ENCODE data around the gene APOE. TPM values are rescaled to one million over a fixed set of nuclear protein-coding genes. Genes with fewer than 3 reads are reported as not detected.

Gene APOE
- total and polyA plus RNA-seq, 9 of the 15 experiments (the other 6 are each of a cell fraction or from before 2014, with no cell fraction given), result 0.14 to 180 (median 58.1) TPM; not detected in 1

DNA sequence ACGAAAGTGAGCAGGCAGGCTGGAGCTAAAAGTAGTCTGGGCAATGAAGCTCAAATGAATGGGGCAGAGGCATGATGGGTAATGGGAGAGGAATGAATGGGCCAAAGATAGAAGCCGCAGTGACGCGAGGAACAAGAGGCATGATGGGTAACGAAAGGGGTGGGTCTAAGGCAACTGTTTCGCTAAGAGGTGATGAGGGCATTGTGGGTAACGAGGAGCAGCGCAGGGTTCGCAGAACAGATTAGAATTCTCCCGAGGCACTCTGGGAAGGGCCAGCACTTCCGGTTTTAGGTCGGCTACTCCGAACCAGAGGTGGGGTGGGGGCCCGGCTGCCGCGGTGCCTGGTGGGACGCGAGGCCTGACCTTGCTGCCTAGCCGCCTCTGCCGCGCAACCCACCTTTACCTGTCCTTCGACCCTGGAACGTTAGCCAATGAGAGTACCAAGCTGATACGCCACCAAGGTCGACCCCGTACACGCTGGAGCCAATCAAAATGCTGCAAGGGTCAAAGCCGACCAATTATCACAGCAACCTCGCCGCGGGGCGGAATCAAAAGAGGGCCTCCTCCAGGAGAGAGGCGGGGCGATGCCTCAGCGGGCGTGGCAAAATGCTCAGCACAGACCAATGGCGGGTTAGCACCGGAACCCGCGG, 15.1 kb upstream of the APOE start (continued):
- peak; percentile 76 for TF ChIP-seq HCFC1 (IDR thresholded peaks at IDR 0.05; ENCODE audit: low read depth, low read length)
- TF ChIP-seq, protein P1, sequence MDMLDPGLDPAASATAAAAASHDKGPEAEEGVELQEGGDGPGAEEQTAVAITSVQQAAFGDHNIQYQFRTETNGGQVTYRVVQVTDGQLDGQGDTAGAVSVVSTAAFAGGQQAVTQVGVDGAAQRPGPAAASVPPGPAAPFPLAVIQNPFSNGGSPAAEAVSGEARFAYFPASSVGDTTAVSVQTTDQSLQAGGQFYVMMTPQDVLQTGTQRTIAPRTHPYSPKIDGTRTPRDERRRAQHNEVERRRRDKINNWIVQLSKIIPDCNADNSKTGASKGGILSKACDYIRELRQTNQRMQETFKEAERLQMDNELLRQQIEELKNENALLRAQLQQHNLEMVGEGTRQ (CRISPR knock-in tag; IDR thresholded peaks at IDR 0.05), result no peak
- TF ChIP-seq NONO (IDR thresholded peaks at IDR 0.05; ENCODE audit: low read depth in 2 of 2, low read length in 1 of 2), result no peak
- TF ChIP-seq RNF2 (IDR thresholded peaks at IDR 0.05), result peak; percentile 17; the same call in 1 of the 2 replicates
- peak; percentile 91 for TF ChIP-seq ATF7 (IDR thresholded peaks at IDR 0.05)
- TF ChIP-seq EWSR1 (IDR thresholded peaks at IDR 0.05; ENCODE audit: borderline replicate concordance, low read depth, partially characterized antibody), result no peak
- no peak for TF ChIP-seq GTF2F1 (IDR thresholded peaks at IDR 0.05; ENCODE audit: low read depth, low read length)
- TF ChIP-seq U2AF1 (optimal IDR thresholded peaks at IDR 0.05; ENCODE audit: low read depth, low read length), result no peak
- no peak for TF ChIP-seq HNRNPL (IDR thresholded peaks at IDR 0.05; ENCODE audit: low read depth, low read length)
- TF ChIP-seq KDM5B (IDR thresholded peaks at IDR 0.05; ENCODE audit: insufficient replicate concordance, low read depth, low read length), result no peak
- peak; percentile 89 for TF ChIP-seq EP400 (IDR thresholded peaks at IDR 0.05)
- TF ChIP-seq XRCC4 (IDR thresholded peaks at IDR 0.05; ENCODE audit: extremely low read depth, insufficient read depth, insufficient read length), result no peak
- no peak for TF ChIP-seq DIDO1 (tag; IDR thresholded peaks at IDR 0.05; ENCODE audit: low read depth)
- TF ChIP-seq MIER1 (IDR thresholded peaks at IDR 0.05; ENCODE audit: low read depth), result no peak; the same call in 1 of the 2 replicates
- TF ChIP-seq ZNF324 (CRISPR knock-in tag; IDR thresholded peaks at IDR 0.05), result no peak
- TF ChIP-seq, protein P2, sequence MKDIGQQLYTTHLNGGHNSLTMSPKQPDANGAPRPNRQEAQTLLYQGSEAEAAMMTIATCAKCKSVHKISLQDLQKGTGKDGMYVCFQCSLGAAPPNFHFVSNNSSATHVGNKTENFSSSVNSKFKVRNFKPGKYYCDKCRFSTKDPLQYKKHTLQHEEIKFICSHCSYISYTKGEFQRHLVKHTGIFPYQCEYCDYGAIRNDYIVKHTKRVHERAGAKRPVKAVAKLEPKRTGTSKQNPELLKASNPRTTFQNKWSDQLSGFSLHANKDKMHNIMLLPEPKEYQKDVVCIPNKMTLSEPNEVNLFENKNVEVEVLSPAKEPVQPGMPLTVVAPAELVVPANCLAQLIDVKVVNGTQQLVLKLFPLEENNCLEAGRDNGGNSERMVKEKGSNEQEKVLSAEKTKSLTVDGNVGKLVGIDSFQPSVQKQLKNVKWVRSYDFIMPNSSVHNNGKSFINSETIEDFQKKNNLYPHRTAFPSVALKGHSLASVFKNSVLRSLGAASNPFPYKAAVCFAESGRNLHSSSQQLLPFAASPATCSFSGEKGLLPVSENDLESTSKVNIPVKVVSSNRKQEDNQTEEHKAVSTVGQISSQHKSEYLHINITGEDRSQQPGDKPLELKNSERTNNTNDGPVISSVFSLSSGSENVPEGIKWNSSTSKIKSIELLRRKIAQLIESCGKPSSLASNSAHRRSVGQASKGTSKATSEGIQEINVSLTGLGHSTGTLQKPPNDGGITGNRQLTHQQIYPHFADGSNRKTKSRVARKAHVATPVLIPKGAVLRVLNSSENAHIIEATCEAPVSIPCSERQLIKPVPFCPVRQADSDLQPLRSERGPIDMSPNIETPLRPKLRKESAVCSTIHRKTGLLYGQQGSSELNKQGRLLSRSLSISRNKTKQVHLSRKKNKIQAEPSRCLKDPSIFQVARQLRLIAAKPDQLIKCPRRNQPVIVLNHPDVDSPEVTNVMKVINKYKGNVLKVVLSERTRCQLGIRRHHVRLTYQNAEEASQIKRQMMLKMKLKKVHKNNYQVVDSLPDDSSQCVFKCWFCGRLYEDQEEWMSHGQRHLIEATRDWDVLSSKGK (CRISPR knock-in tag; IDR thresholded peaks at IDR 0.05), result no peak
- TF ChIP-seq HNRNPLL (IDR thresholded peaks at IDR 0.05; ENCODE audit: low read depth, low read length, poor library complexity, severe bottlenecking), result peak; percentile 29
- TF ChIP-seq, protein P3, sequence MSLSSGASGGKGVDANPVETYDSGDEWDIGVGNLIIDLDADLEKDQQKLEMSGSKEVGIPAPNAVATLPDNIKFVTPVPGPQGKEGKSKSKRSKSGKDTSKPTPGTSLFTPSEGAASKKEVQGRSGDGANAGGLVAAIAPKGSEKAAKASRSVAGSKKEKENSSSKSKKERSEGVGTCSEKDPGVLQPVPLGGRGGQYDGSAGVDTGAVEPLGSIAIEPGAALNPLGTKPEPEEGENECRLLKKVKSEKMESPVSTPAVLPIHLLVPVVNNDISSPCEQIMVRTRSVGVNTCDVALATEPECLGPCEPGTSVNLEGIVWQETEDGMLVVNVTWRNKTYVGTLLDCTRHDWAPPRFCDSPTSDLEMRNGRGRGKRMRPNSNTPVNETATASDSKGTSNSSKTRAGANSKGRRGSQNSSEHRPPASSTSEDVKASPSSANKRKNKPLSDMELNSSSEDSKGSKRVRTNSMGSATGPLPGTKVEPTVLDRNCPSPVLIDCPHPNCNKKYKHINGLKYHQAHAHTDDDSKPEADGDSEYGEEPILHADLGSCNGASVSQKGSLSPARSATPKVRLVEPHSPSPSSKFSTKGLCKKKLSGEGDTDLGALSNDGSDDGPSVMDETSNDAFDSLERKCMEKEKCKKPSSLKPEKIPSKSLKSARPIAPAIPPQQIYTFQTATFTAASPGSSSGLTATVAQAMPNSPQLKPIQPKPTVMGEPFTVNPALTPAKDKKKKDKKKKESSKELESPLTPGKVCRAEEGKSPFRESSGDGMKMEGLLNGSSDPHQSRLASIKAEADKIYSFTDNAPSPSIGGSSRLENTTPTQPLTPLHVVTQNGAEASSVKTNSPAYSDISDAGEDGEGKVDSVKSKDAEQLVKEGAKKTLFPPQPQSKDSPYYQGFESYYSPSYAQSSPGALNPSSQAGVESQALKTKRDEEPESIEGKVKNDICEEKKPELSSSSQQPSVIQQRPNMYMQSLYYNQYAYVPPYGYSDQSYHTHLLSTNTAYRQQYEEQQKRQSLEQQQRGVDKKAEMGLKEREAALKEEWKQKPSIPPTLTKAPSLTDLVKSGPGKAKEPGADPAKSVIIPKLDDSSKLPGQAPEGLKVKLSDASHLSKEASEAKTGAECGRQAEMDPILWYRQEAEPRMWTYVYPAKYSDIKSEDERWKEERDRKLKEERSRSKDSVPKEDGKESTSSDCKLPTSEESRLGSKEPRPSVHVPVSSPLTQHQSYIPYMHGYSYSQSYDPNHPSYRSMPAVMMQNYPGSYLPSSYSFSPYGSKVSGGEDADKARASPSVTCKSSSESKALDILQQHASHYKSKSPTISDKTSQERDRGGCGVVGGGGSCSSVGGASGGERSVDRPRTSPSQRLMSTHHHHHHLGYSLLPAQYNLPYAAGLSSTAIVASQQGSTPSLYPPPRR (CRISPR knock-in tag; IDR thresholded peaks at IDR 0.05; ENCODE audit: borderline replicate concordance), result no peak
- peak in 1 of 2 experiments; percentile 18; a peak in 1 of 4 replicates for TF ChIP-seq RAD21 (CRISPR knock-in tag; conservative IDR thresholded peaks at IDR 0.05 in 1 of 2, IDR thresholded peaks at IDR 0.05 in 1 of 2)
